ENCODE measurements around the gene C1QTNF6.

Gene C1QTNF6

GRCh38 chr22:37223965-37224551, 36.0 kb upstream of the C1QTNF6 start:
- no peak for DNase-seq

- DNase-seq: no peak
These were observed 34.5 kb upstream of the C1QTNF6 start for GRCh38 chr22:37222440-37222971.

- no peak for DNase-seq
These were observed 33.6 kb upstream of the C1QTNF6 start for GRCh38 chr22:37221424-37222333.

- no peak for DNase-seq
These were observed 32.5 kb upstream of the C1QTNF6 start for GRCh38 chr22:37220543-37220981.

- DNase-seq: no peak
These were observed 31.5 kb upstream of the C1QTNF6 start for GRCh38 chr22:37219533-37219932.

GRCh38 chr22:37218771-37219411, 30.8 kb upstream of the C1QTNF6 start:
- peak; percentile 49 for DNase-seq

GRCh38 chr22:37218399-37218770, 30.3 kb upstream of the C1QTNF6 start:
- DNase-seq: no peak

GRCh38 chr22:37215890-37216289, 27.8 kb upstream of the C1QTNF6 start:
- DNase-seq: no peak

GRCh38 chr22:37214731-37215030, 26.6 kb upstream of the C1QTNF6 start:
- DNase-seq: no peak

GRCh38 chr22:37213941-37214730, 26.1 kb upstream of the C1QTNF6 start:
- DNase-seq: no peak

- no peak for DNase-seq
These were observed 25.3 kb upstream of the C1QTNF6 start for GRCh38 chr22:37213218-37213855.

- DNase-seq: no peak
These were observed 24.3 kb upstream of the C1QTNF6 start, which contains the start of gene SSTR3 for GRCh38 chr22:37212174-37212906. Gene SSTR3, minus strand, starts transcription at chr22:37212477. Its CDS starts 4,674 bp downstream, at chr22:37207803.

GRCh38 chr22:37211866-37212173, 23.8 kb upstream of the C1QTNF6 start:
- no peak for DNase-seq

GRCh38 chr22:37211075-37211865, 23.2 kb upstream of the C1QTNF6 start:
- no peak for DNase-seq

GRCh38 chr22:37210041-37210803, 22.2 kb upstream of the C1QTNF6 start:
- DNase-seq: no peak

GRCh38 chr22:37209140-37209845, 21.2 kb upstream of the C1QTNF6 start:
- DNase-seq: no peak

- no peak for DNase-seq
These were observed 20.5 kb upstream of the C1QTNF6 start for GRCh38 chr22:37208401-37209139.

- no peak for DNase-seq
These were observed 19.9 kb upstream of the C1QTNF6 start for GRCh38 chr22:37207981-37208380.

All from GDM1 (cell line).